GM20000 (cell line): ENCODE results near the gene MAP10.
"Not testable (repeated sequence)": the region's sequence is repeated elsewhere in the genome, so short reads cannot be mapped to it uniquely, and the experiment has no call there.

Experiments
- DNase-seq: peaks from one replicate; pipeline ENCODE4 v3.0.0; 2012; ENCODE audit warnings: low spot score
- TF ChIP-seq, protein P1 (sequence below): IDR thresholded peaks from 2 replicates; pipeline ENCODE4 v1.5.1; 2012; ENCODE audit warnings: mild to moderate bottlenecking, control low read depth; ENCODE audit errors: extremely low read depth, missing control alignments

MAP10 gene

DNA sequence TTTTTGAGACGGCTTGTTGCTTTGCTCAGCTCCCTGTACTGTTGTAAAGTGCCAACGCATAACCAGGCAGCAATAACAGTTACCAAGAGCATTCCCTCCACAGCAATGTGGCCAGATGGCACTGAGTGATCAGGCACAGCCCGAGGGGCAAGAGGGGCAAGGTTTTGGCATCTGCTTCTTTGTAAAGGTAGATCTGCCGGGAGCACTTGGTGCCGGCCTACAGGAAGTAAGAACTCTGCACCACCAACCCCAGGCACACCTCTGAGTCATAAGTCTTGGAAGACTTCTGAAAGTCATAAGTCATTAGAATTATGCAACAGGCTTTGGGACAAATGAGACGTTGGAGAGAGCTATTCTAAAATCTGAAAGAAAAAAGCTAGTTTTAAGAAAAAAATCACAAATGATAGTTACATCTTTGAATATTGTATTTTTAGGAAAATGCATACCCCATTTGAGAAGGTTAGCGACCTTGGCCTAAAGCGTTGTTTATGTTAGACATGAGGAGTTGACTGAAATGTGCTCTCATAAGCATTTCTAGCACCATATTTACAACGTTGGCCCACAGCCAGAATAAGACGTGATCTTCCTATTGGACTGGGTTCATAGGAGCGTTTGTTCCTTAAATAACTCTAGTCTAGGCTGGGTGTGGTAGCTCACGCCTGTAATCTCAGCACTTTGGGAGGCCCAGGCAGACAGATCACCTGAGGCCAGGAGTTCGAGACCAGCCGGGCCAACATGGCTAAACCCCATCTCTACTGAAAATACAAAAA is 37.7 kb upstream of the MAP10 start:
- DNase-seq: no peak
- TF ChIP-seq, protein P1, sequence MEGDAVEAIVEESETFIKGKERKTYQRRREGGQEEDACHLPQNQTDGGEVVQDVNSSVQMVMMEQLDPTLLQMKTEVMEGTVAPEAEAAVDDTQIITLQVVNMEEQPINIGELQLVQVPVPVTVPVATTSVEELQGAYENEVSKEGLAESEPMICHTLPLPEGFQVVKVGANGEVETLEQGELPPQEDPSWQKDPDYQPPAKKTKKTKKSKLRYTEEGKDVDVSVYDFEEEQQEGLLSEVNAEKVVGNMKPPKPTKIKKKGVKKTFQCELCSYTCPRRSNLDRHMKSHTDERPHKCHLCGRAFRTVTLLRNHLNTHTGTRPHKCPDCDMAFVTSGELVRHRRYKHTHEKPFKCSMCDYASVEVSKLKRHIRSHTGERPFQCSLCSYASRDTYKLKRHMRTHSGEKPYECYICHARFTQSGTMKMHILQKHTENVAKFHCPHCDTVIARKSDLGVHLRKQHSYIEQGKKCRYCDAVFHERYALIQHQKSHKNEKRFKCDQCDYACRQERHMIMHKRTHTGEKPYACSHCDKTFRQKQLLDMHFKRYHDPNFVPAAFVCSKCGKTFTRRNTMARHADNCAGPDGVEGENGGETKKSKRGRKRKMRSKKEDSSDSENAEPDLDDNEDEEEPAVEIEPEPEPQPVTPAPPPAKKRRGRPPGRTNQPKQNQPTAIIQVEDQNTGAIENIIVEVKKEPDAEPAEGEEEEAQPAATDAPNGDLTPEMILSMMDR: no peak

DNA sequence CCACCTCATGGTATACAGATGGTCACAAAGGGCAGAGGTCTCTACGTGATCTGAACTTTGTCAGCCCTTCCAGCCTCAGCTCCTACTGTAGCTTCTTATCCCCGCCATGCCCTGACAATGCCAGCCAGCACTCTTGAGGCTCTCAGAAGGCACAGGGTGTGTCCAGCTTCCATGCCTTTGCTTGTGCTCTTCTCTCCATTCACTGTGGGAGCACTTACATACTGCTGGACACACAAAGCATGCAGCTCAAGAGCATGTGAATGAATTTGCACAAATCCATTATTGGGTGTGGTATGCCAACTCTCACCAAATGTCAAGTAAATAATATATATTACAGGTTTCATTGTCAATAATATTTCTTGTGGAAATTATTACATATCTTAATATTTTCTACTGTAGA is 36.4 kb upstream of the MAP10 start:
- no peak for DNase-seq
- TF ChIP-seq, protein P1: no peak

DNA sequence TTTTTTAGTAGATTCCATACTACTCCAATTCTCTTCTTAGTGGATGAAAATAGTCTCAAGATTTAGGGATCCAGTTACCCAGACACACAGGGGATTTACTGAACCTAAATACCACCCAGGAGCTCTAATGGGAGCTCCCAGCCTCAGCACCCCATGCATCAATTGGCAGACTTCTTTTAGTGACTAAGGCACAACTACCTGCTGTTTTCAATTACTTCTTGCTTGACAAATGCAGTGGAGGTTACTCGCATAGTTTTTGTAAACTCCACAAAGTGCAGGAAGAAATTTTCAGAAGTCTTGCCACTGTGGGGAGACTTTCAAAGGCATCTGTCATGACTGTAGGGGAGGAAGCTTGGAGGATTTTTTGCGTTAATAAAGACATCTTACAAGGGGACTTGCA is 35.5 kb upstream of the MAP10 start:
- no peak for DNase-seq
- TF ChIP-seq, protein P1: no peak

DNA sequence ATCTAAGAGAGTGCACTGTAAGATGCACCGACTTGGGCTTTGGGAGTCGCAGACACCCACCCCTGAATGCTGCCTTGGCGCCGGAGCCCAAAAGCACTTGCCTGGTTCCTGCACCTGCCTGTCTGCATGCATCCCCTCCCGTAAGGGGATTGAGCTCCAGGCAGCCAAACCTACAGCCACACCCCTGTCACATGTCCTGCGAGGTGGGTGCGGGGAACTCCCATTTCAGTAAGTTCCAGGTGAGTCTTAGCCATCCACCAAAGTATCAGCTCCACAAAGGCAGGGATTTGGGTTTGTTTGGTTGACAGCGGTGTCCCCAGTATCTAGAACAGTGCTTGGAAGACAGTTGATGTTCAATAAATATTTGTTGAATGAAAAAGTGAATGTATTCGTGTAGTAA is 31.5 kb upstream of the MAP10 start:
- TF ChIP-seq, protein P1: no peak
- no peak for DNase-seq

DNA sequence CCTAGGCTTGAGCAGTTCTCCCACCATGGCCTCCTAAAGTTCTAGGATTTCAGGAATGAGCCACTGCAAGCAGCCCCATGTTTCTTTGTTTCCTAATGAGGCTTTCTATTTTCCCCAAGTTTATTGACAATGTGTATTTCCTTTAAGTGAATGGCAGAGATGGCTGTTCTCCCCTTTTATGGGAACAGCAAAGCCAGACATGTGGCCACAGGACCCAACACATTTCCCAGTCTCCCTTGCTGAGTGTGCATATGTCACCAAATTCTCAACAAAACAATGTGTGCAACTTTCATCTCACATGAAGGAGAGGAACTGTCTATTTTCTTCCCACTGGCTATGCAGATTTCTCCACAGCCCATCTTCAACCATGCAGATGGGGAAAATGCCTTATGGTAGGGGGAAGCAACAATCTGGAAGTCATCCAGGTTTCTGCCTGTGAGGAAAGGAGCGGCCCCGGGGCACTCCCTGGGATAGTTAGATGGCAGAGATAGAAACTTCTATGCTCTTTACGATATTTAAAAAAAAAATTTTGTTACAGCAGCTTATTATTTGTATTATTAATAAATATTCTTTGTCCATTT is 28.6 kb upstream of the MAP10 start:
- no peak for DNase-seq
- TF ChIP-seq, protein P1: no peak

DNA sequence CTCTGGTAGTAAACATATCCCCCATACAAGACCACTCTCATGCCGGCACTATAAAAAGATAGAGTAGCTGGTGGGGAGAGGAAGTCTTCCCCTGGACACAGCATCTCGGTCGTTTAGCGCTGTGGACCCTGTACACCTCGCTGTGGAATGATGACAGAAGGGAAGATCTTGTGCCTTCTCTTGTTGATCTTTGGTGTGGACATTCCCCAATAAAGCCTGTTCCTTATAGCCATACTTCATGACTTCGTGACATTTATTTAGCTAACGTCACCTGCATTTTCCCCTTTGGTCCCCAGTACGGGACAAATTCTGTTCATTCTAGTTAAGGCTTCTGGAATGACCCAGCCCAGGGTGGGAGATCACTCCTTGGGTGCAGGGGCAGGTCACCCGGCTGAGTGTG is 24.9 kb upstream of the MAP10 start:
- DNase-seq: no peak
- TF ChIP-seq, protein P1: no peak

DNA sequence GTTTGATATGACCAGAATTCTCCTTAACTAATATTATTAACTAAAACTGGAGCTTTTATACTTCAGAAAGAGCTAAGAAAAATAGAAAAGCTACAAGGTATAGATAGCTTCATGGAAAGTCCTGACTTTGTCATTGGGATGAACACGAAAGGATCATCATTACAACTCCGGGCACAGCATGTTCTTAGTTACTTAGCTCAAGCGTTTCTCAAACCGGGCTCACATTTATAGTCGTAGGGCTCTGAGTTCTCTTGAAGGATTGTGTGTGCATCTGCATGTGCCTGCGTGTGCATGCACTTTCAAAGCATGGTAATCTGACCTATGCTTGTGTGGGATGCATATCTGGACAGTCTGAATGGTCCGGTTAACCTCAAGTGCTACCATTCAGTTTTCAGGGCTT is 20.4 kb upstream of the MAP10 start:
- no peak for DNase-seq
- TF ChIP-seq, protein P1: no peak

DNA sequence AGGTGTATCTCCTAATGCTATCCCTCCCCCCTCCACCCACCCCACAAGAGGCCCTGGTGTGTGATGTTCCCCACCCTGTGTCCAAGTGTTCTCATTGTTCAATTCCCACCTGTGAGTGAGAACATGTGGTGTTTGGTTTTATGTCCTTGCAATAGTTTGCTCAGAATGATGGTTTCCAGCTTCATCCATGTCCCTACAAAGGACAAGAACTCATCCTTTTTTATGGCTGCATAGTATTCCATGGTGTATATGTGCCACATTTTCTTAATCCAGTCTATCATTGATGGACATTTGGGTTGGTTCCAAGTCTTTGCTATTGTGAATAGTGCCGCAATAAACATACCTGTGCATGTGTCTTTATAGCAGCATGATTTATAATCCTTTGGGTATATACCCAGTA is 19.6 kb upstream of the MAP10 start:
- not testable (repeated sequence) for DNase-seq
